ENCODE data around the gene NCKAP5. TPM values are rescaled to one million over a fixed set of nuclear protein-coding genes. Genes with fewer than 3 reads are reported as not detected.

NCKAP5 gene
- total RNA-seq, 2 donors from 2014 or later, result 2.0 to 7.1 TPM

DNA sequence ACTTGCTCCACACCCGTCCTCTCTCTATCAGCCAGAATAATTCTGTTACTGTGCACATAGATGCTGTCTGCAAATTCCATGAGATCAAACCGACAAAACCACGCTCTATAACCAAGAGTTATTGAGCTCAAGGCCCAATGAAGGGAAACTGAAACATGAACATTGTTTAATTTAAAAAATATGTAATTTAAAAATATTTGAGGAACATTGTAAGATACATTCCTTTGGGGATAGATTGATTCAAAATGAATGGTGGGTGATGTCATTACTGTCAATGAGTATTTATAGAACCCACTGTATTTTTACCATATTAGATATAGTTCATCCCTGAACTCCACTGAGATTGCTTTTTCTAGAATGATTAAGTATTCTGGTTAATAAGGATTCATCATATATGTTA lies 50.4 kb downstream of the NCKAP5 start:
- Histone ChIP-seq H3K4me1 (replicated peaks) (no peaks in the 10 kb centered on the region), H3K36me3 (no peaks in the 10 kb centered on the region), H3K27me3 (replicated peaks; ENCODE audit: insufficient read depth) (no peaks in the 10 kb centered on the region), H3K4me3 (no peak overlapping the region), H3K9me3 (no peaks in the 10 kb centered on the region), H3K27ac (no peak overlapping the region)
- 80% methylated on average over 3 of the region's 3 CpGs for WGBS
- DNase-seq (ENCODE audit: low spot score), result no peak
- TF ChIP-seq, protein P1, sequence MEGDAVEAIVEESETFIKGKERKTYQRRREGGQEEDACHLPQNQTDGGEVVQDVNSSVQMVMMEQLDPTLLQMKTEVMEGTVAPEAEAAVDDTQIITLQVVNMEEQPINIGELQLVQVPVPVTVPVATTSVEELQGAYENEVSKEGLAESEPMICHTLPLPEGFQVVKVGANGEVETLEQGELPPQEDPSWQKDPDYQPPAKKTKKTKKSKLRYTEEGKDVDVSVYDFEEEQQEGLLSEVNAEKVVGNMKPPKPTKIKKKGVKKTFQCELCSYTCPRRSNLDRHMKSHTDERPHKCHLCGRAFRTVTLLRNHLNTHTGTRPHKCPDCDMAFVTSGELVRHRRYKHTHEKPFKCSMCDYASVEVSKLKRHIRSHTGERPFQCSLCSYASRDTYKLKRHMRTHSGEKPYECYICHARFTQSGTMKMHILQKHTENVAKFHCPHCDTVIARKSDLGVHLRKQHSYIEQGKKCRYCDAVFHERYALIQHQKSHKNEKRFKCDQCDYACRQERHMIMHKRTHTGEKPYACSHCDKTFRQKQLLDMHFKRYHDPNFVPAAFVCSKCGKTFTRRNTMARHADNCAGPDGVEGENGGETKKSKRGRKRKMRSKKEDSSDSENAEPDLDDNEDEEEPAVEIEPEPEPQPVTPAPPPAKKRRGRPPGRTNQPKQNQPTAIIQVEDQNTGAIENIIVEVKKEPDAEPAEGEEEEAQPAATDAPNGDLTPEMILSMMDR (IDR thresholded peaks at IDR 0.05), result no peak
- TF ChIP-seq POLR2A (IDR thresholded peaks at IDR 0.05), result no peak
- TF ChIP-seq POLR2AphosphoS5 (IDR thresholded peaks at IDR 0.05), result no peak
- intact Hi-C loops (cut with DNase I), result no loop called here

DNA sequence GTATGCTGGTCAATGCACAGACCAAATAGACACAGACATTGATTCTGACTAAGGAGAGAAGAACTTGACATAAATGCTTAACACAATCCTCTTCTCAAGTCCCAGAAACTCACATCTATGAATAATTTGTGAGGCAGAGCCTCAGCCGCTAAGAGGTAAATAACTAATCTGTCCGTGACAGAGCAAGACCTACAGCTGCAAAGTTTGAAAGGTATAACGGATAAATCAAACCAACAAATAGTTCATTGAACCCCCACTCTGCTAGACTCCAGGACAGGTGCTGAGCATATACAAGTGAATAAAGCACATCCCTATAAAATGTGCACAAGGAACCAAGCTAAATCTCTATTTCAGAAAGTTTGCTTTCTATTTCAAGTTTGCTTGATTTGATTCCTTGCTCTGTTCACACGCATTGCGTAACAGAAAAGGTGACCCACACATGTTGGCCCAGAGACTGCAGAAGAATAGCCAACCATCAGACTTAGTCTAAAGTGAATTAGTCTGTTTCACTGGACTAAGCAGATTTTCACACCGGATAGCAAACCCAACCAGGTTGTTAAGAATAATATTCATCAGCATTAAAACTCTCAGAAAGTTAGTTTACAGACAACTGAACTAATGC lies 51.7 kb downstream of the NCKAP5 start:
- H3K4me3 ChIP-seq, result no peak overlapping the region
- no peaks in the 10 kb centered on the region for H3K36me3 ChIP-seq
- 97% methylated on average over 6 of the region's 6 CpGs for WGBS
- no peak for DNase-seq (ENCODE audit: low spot score)
- intact Hi-C loops (cut with DNase I), result no loop called here
- no peaks in the 10 kb centered on the region for H3K4me1 ChIP-seq (replicated peaks)
- no peak for TF ChIP-seq POLR2A (IDR thresholded peaks at IDR 0.05)
- no peak for TF ChIP-seq POLR2AphosphoS5 (IDR thresholded peaks at IDR 0.05)
- TF ChIP-seq, protein P1 (IDR thresholded peaks at IDR 0.05), result no peak
- H3K27ac ChIP-seq, result no peak overlapping the region
- H3K9me3 ChIP-seq, result no peaks in the 10 kb centered on the region
- no peaks in the 10 kb centered on the region for H3K27me3 ChIP-seq (replicated peaks; ENCODE audit: insufficient read depth)

DNA sequence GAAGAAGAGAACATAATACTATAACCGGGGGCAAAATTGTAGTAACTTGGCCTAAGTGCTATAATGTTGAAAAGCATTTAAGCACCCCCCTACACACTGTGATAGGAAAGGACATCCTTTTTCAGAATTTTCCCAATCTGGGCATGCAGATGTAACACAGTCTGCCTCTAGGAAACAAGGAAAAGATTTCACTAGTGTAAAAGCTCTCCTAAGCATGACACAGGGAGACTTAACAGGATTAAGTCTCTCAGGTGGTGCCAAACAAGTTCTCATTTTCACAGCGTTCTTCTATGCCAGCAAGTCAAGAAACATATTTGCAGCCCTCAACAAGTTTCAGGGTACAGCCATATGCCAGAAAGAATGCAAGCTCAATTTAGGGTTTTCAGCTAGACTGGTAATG lies 53.0 kb downstream of the NCKAP5 start:
- no peaks in the 10 kb centered on the region for H3K9me3 ChIP-seq
- intact Hi-C loops (cut with DNase I), result no loop called here
- H3K4me3 ChIP-seq, result no peak overlapping the region
- no peak overlapping the region for H3K27ac ChIP-seq
- no peaks in the 10 kb centered on the region for H3K36me3 ChIP-seq
- 84% methylated on average over 2 of the region's 2 CpGs for WGBS
- H3K4me1 ChIP-seq (replicated peaks), result no peaks in the 10 kb centered on the region
- no peak for DNase-seq (ENCODE audit: low spot score)
- no peaks in the 10 kb centered on the region for H3K27me3 ChIP-seq (replicated peaks; ENCODE audit: insufficient read depth)
- no peak for TF ChIP-seq POLR2A (IDR thresholded peaks at IDR 0.05)
- TF ChIP-seq, protein P1 (IDR thresholded peaks at IDR 0.05), result no peak
- TF ChIP-seq POLR2AphosphoS5 (IDR thresholded peaks at IDR 0.05), result no peak

DNA sequence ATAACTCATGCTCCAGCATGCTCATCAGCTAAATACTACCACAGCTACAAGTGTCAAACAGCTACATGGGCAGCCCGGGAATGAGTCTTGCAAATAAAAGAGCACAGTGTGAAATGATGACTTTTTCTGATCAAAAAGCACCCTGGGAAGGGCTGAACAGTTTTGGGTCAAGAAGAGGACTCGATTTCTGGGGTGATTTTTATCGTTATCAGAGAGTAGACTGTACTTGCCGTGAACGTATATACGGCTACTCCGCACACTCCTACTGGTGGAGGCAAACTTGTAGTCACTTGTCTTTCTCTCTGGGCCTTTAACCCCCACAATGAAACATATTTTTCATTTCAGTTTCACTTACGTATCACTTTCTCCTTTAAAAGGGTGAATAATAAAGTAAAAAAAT lies 54.4 kb downstream of the NCKAP5 start:
- intact Hi-C loops (cut with DNase I), result no loop called here
- no peak for DNase-seq (ENCODE audit: low spot score)
- Histone ChIP-seq H3K9me3 (no peaks in the 10 kb centered on the region), H3K4me1 (replicated peaks) (no peaks in the 10 kb centered on the region), H3K4me3 (no peak overlapping the region), H3K27me3 (replicated peaks; ENCODE audit: insufficient read depth) (no peaks in the 10 kb centered on the region), H3K27ac (no peak overlapping the region), H3K36me3 (no peaks in the 10 kb centered on the region)
- 89% methylated on average over 8 of the region's 8 CpGs for WGBS
- TF ChIP-seq, protein P1 (IDR thresholded peaks at IDR 0.05), result no peak
- no peak for TF ChIP-seq POLR2A (IDR thresholded peaks at IDR 0.05)
- no peak for TF ChIP-seq POLR2AphosphoS5 (IDR thresholded peaks at IDR 0.05)

DNA sequence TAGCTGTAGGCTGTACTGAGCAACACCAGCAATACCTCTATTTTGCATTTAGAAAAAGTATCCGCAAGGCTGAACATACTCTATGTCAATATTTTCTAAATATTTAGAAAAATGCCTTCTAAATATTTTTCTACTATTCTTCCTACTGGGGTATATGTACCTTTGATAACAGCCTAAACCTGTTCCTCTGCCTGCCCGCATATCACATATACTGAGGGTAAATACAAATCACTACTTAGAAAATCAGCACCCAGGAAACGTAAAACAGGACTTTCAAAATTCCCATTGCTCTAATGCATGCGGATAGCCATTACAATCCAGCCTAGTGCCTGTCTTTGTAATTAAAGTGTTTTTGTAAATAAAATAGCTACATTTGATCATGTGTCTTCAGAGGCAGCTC lies 56.1 kb downstream of the NCKAP5 start:
- H3K36me3 ChIP-seq, result no peaks in the 10 kb centered on the region
- DNase-seq (ENCODE audit: low spot score), result no peak
- no peaks in the 10 kb centered on the region for H3K4me1 ChIP-seq (replicated peaks)
- TF ChIP-seq, protein P1 (IDR thresholded peaks at IDR 0.05), result no peak
- TF ChIP-seq POLR2AphosphoS5 (IDR thresholded peaks at IDR 0.05) (no peak), POLR2A (IDR thresholded peaks at IDR 0.05) (no peak)
- no peak overlapping the region for H3K4me3 ChIP-seq
- no peaks in the 10 kb centered on the region for H3K9me3 ChIP-seq
- WGBS, result 84% methylated on average over 4 of the region's 4 CpGs
- no peaks in the 10 kb centered on the region for H3K27me3 ChIP-seq (replicated peaks; ENCODE audit: insufficient read depth)
- intact Hi-C loops (cut with DNase I), result no loop called here
- no peak overlapping the region for H3K27ac ChIP-seq

Measured in prostate gland (tissue), 2 donors.